ENCODE results near the gene ZER1.
"Not testable (repeated sequence)": the region's sequence is repeated elsewhere in the genome, so short reads cannot be mapped to it uniquely, and the experiment has no call there.

Gene ZER1

GRCh38 chr9:128713941-128714573, 57.7 kb downstream of the ZER1 start:
- no peak for DNase-seq

- no peak for DNase-seq
Observed at GRCh38 chr9:128713411-128713780, 58.3 kb downstream of the ZER1 start.

GRCh38 chr9:128712451-128713410, 59.0 kb downstream of the ZER1 start:
- no peak for DNase-seq

- no peak for DNase-seq
Observed at GRCh38 chr9:128707446-128707845, 64.3 kb downstream of the ZER1 start.

GRCh38 chr9:128706671-128707381, 64.9 kb downstream of the ZER1 start:
- no peak for DNase-seq

- DNase-seq = no peak
Observed at GRCh38 chr9:128706045-128706444, 65.7 kb downstream of the ZER1 start.

GRCh38 chr9:128705051-128705965, 66.4 kb downstream of the ZER1 start:
- DNase-seq = no peak

GRCh38 chr9:128704356-128704670, 67.4 kb downstream of the ZER1 start:
- no peak for DNase-seq

- DNase-seq = no peak
Observed at GRCh38 chr9:128703616-128704355, 67.9 kb downstream of the ZER1 start.

GRCh38 chr9:128702949-128703615, 68.6 kb downstream of the ZER1 start:
- DNase-seq = no peak

GRCh38 chr9:128702445-128702948, 69.2 kb downstream of the ZER1 start, which contains the start of gene PKN3:
TSS of gene PKN3 (plus strand) at chr9:128702503. CDS start at chr9:128702916, 413 bp downstream.
- peak; percentile 80 for DNase-seq

GRCh38 chr9:128701227-128701854, 70.4 kb downstream of the ZER1 start:
- DNase-seq = peak; percentile 83

GRCh38 chr9:128699096-128699795, 72.5 kb downstream of the ZER1 start:
- not testable (repeated sequence) for DNase-seq

- no peak for DNase-seq
Observed at GRCh38 chr9:128696923-128697707, 74.6 kb downstream of the ZER1 start.

GRCh38 chr9:128694344-128694743, 77.4 kb downstream of the ZER1 start:
- no peak for DNase-seq

- not testable (repeated sequence) for DNase-seq
Observed at GRCh38 chr9:128693738-128694137, 78.0 kb downstream of the ZER1 start.

GRCh38 chr9:128690684-128691034, 81.1 kb downstream of the ZER1 start:
- DNase-seq = no peak

GRCh38 chr9:128689820-128690683, 81.7 kb downstream of the ZER1 start:
- DNase-seq = peak; percentile 24

Measured in inflammatory macrophage treated with lipopolysaccharide for 4 hours (primary cell).